Measurements from ENCODE around the gene NTM. TPM values are rescaled to one million over a fixed set of nuclear protein-coding genes. Genes with fewer than 3 reads are reported as not detected.

NTM gene
- total RNA-seq, 1 experiment from 2014 or later: 16.4 TPM

GRCh38 chr11:131658414-131658813, 288.0 kb downstream of the NTM start (continued):
- TF ChIP-seq AR (CRISPR knock-in tag; IDR thresholded peaks at IDR 0.05) (no peak), ELF4 (CRISPR knock-in tag; IDR thresholded peaks at IDR 0.05; ENCODE audit: low read depth) (no peak), TEAD1 (CRISPR knock-in tag; IDR thresholded peaks at IDR 0.05) (no peak), MLX (CRISPR knock-in tag; IDR thresholded peaks at IDR 0.05) (no peak), E2F4 (CRISPR knock-in tag; IDR thresholded peaks at IDR 0.05; ENCODE audit: borderline replicate concordance, low read depth) (no peak), SOX15 (CRISPR knock-in tag; IDR thresholded peaks at IDR 0.05) (no peak), IRF2 (CRISPR knock-in tag; IDR thresholded peaks at IDR 0.05; ENCODE audit: borderline replicate concordance, low read depth) (no peak)

- no peak for DNase-seq (ENCODE audit: low spot score)
- Mint-ChIP-seq H3K27ac (no peak overlapping the region), H3K4me1 (peaks cover 94% of the 10 kb centered on the region), H3K36me3 (no peaks in the 10 kb centered on the region), H3K4me3 (no peak overlapping the region), H3K27me3 (ENCODE audit: low read depth) (no peaks in the 10 kb centered on the region; the same call in 1 of the 2 replicates), H3K9me3 (no peaks in the 10 kb centered on the region)
- ChIA-PET CTCF (interaction anchor here (1.0 to 4.5 kb wide), 6 partner anchors 10 to 79 kb away, joined by 3 to 69 read pairs (median 9); no protein-coding TSS in a partner anchor), POLR2A (no interaction called here)
- no peak for TF ChIP-seq ESRRA (CRISPR knock-in tag; IDR thresholded peaks at IDR 0.05; ENCODE audit: borderline replicate concordance)
- TF ChIP-seq ZNF219 (CRISPR knock-in tag; IDR thresholded peaks at IDR 0.05; ENCODE audit: borderline replicate concordance): no peak
- no peak for TF ChIP-seq ZNF263 (CRISPR knock-in tag; IDR thresholded peaks at IDR 0.05; ENCODE audit: low read depth)
- no peak for TF ChIP-seq MYBL2 (CRISPR knock-in tag; IDR thresholded peaks at IDR 0.05)
- no peak for TF ChIP-seq ZSCAN18 (CRISPR knock-in tag; IDR thresholded peaks at IDR 0.05)
- TF ChIP-seq ZNF532 (CRISPR knock-in tag; IDR thresholded peaks at IDR 0.05; ENCODE audit: borderline replicate concordance): no peak
- no peak for TF ChIP-seq TP53 (CRISPR knock-in tag; IDR thresholded peaks at IDR 0.05)
- TF ChIP-seq ZNF416 (CRISPR knock-in tag; IDR thresholded peaks at IDR 0.05): no peak
- no peak for TF ChIP-seq RELA (CRISPR knock-in tag; IDR thresholded peaks at IDR 0.05; ENCODE audit: borderline replicate concordance)
- TF ChIP-seq CTCF (IDR thresholded peaks at IDR 0.05): no peak
- no peak for TF ChIP-seq SOX15 (CRISPR knock-in tag; IDR thresholded peaks at IDR 0.05)
- TF ChIP-seq PRDM15 (CRISPR knock-in tag; IDR thresholded peaks at IDR 0.05): no peak
- no peak for TF ChIP-seq OVOL2 (CRISPR knock-in tag; IDR thresholded peaks at IDR 0.05; ENCODE audit: borderline replicate concordance)
- ATAC-seq: no peak
Measured at GRCh38 chr11:131658952-131659351, 288.5 kb downstream of the NTM start.
